Stimulated activated naive CD8-positive, alpha-beta T cell treated with anti-CD3 and anti-CD28 coated beads, Interleukin-15, Interleukin-2, amounts not matched to agents 100 ng/mL and 50 ng/mL, for 24 hours (primary cell): ENCODE data around the gene HMGXB4.
"Not testable (repeated sequence)": the region's sequence is repeated elsewhere in the genome, so short reads cannot be mapped to it uniquely, and the experiment has no call there.

Source experiments
- H3K27ac Mint-ChIP-seq: one replicate; pipeline ENCODE4 v1.8.0; 2021; ENCODE audit warnings: mild to moderate bottlenecking, mixed read lengths
- H3K27me3 Mint-ChIP-seq: one replicate; pipeline ENCODE4 v1.8.0; 2021; ENCODE audit warnings: mixed read lengths
- H3K36me3 Mint-ChIP-seq: one replicate; pipeline ENCODE4 v1.8.0; 2021; ENCODE audit warnings: low read depth, mixed read lengths
- H3K4me1 Mint-ChIP-seq: one replicate; pipeline ENCODE4 v1.8.0; 2021; ENCODE audit warnings: low read depth, mixed read lengths
- H3K4me3 Mint-ChIP-seq: one replicate; pipeline ENCODE4 v1.8.0; 2021; ENCODE audit warnings: mild to moderate bottlenecking, mixed read lengths
- H3K9me3 Mint-ChIP-seq: one replicate; pipeline ENCODE4 v1.8.0; 2021; ENCODE audit warnings: mixed read lengths

The HMGXB4 gene

DNA sequence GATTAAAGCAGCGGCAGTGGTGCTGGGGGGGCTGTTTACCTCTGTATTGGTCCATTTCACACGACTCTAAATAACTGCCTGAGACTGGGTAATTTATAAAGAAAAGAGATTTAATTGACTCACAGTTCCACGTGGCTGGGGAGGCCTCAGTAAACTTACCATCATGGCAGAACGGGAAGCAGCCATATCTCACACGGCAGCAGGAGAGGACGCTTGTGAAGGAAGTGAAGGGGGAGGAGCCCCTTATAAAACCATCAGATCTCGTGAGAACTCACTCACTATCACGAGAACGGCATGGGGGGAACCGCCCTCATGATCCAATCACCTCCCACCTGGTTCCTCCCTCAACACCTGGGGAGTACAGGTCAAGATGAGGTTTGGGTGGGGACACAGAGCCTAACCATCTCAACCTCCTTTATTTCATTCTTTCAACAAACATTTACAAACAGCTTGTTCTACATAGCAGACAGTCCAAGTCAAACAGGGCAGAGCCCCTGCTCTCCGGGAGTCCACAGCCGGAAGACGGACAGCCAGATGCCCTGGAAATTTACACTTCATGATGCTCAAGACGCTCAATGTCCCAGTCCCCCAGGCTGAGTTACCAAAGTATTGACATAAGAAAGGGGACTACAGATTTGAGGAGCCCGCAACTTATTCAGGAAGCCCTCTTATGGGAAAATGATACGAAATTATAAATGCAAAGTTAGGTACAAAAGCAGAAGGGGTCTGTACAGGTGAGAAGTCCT lies 26.3 kb upstream of the HMGXB4 start:
- Mint-ChIP-seq H3K4me3 (peak overlapping the region; percentile 18), H3K27ac (no peak overlapping the region), H3K36me3 (no peaks in the 10 kb centered on the region), H3K9me3 (no peaks in the 10 kb centered on the region), H3K4me1 (no peaks in the 10 kb centered on the region), H3K27me3 (peaks cover 28% of the 10 kb centered on the region)

DNA sequence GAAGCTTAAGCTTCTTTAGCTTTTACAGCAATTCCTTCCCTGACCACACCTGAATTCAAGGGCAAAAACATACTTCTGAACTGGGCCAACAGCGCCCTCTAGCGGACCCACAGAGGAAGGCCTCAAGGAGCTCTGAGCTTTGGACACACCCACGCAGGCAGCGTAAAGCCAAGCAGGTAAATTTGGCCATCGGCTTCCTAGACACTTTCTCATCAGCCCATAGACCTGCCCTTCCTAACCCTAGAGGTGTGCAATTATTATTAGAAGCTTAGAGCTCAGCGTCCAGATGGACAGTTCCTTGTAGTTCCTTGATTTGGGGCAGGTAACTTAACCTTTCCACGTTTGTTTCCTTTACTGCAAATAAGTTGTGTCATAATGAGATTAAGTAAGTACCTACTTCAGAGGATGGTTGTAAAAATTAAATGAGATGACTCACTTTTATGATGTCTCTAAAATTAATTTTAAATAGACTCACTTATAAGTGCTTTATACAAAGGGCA lies 25.7 kb upstream of the HMGXB4 start:
- Mint-ChIP-seq H3K36me3 (no peaks in the 10 kb centered on the region), H3K27me3 (peaks cover 34% of the 10 kb centered on the region), H3K4me1 (no peaks in the 10 kb centered on the region), H3K27ac (no peak overlapping the region), H3K4me3 (no peak overlapping the region), H3K9me3 (no peaks in the 10 kb centered on the region)

DNA sequence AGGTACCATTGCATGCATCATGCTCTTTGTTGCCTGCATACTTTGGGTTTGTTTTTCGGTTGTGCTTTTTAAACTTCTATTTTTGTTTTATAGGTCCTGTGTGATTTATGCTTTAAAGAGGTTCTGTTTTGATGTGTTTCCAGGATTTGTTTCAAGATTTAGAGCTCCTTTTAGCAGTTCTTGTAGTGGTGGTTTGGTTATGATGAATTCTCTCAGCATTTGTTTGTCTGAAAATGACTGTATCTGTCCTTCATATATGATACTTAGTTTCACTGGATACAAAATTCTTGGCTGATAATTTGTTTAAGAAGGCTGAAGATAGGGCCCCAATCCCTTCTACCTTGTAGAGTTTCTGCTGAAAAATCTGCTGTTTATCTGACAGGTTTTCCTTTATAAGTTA lies 18.5 kb upstream of the HMGXB4 start:
- H3K4me1 Mint-ChIP-seq, H3K36me3 Mint-ChIP-seq, H3K27ac Mint-ChIP-seq, H3K4me3 Mint-ChIP-seq: not testable (repeated sequence)
- Mint-ChIP-seq H3K27me3 (peaks cover 66% of the 10 kb centered on the region), H3K9me3 (peaks cover 15% of the 10 kb centered on the region)

DNA sequence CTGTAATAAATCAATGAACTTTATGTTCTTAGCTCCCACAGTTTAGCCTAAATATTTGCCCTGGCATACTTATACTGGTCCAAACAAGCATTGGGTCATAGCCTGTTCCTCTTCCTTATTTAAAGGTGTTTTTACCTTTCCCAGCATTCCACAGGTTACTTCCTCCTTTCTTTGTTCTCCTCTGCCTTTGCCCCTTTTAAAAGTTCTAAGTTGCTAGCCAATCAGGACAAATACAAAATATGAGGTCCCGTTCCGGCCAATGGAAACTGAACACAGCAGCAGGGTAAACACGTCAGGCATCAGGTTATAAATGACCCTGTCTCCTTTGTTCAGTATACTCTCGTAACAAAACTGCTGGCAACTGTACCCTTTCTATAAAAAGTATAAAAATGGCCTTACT lies 12.8 kb upstream of the HMGXB4 start:
- not testable (repeated sequence) for H3K36me3 Mint-ChIP-seq, H3K4me1 Mint-ChIP-seq, H3K27ac Mint-ChIP-seq, H3K4me3 Mint-ChIP-seq, H3K9me3 Mint-ChIP-seq
- H3K27me3 Mint-ChIP-seq, result peaks cover 44% of the 10 kb centered on the region

DNA sequence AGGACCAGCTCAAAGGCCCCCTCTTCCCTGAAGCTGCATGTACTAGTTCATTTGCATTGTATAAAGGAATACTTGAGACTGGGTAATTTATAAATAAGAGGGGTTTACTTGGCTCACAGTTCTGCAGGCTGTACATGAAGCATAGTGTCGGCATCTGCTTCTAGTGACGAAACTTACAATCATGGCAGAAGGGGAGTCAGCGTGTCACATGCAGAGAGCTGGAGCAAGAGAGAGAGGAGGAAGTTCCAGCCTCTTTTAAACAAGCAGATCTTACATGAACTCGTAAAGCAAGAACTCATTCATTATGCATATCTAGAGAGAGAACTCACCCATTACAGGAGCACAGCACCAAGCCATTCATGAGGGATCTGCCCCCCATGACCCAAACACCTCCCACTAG lies 7.1 kb upstream of the HMGXB4 start:
- Mint-ChIP-seq H3K36me3 (no peaks in the 10 kb centered on the region), H3K9me3 (no peaks in the 10 kb centered on the region), H3K27me3 (peaks cover 20% of the 10 kb centered on the region), H3K4me3 (no peak overlapping the region), H3K27ac (no peak overlapping the region), H3K4me1 (no peaks in the 10 kb centered on the region)

DNA sequence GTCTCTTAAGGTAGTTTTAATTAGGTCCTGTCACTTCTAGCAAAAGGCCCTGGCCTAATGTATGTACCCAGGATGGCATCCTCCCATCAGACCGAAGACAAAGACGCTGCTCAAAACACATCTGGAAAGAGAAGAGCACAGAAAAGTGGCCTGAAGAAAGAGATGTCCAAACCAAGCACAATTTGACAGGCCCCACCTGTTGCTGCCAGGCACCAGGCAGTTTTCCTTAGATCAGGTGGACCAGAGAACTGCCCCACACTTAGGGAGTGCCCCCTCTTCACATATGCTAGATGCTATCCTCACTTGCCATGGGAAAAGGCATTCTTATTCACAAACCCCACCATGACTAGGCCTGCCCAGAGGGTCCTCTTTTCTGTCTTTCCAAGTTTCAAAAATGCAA lies 3.3 kb upstream of the HMGXB4 start:
- Mint-ChIP-seq H3K27ac (no peak overlapping the region), H3K4me1 (peaks cover 16% of the 10 kb centered on the region), H3K4me3 (no peak overlapping the region), H3K36me3 (peaks cover 8% of the 10 kb centered on the region), H3K9me3 (no peaks in the 10 kb centered on the region), H3K27me3 (peaks cover 3% of the 10 kb centered on the region)

DNA sequence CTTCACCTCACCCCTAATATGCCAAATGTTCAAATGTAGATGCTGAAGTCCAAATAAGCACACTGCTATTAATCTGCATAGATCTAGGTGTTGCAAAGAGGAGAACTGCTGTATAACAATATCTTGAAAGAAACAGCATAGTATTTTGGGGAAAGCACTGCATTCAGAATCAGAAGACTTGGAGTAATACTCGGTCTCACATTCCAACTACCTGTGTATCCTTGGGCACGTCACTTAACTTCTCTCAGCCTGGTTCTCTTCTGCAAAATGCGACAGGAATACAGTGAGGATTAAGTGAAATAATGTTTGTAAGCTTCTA lies 332 bp upstream of the HMGXB4 start:
- Mint-ChIP-seq H3K27me3 (no peaks in the 10 kb centered on the region), H3K4me1 (peaks cover 26% of the 10 kb centered on the region), H3K4me3 (peak overlapping the region; percentile 83), H3K27ac (peak overlapping the region; percentile 81), H3K36me3 (peaks cover 23% of the 10 kb centered on the region), H3K9me3 (no peaks in the 10 kb centered on the region)

DNA sequence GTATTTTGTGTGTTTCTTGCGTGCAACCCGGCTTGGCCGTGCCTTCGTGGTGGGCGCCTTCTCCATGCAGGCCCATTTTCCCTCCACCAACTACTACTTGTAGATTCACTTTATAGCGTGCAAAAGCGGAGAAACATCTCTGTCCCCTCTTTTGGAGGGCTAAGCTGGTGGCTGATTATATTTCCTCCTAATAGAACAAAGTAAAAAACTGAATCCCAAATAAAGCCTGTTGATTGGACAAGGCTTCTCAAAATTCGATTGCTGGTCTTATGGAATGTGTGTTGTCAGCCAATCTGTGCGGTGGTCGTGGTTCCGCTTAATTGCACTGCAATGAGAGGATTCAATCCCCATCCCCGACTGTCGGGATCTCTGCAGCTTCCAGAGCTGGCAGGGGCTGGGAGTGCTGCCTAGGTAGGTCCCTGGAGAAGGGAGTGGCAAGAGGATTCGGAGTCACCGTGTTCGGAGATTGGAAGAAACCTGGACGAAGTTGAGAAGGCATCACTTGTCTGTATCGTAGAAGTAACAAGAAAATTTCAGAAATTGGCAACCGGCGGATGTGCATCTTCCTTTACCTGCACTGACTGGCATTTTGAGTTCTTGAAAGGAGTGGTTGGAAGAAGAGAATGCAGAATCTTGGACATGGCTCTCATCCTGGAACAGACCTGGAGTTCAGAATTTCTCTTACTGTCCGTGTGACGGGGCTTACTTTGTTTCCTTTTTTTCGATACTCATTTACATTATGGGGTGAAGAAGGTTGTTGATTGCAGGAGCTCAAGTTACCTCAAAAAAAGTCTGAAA lies 1.1 kb downstream of the HMGXB4 start:
- H3K27ac Mint-ChIP-seq, result peak overlapping the region; percentile 93
- H3K9me3 Mint-ChIP-seq, result no peaks in the 10 kb centered on the region
- H3K27me3 Mint-ChIP-seq, result no peaks in the 10 kb centered on the region
- peaks cover 37% of the 10 kb centered on the region for H3K36me3 Mint-ChIP-seq
- peaks cover 26% of the 10 kb centered on the region for H3K4me1 Mint-ChIP-seq
- H3K4me3 Mint-ChIP-seq, result peak overlapping the region; percentile 93

DNA sequence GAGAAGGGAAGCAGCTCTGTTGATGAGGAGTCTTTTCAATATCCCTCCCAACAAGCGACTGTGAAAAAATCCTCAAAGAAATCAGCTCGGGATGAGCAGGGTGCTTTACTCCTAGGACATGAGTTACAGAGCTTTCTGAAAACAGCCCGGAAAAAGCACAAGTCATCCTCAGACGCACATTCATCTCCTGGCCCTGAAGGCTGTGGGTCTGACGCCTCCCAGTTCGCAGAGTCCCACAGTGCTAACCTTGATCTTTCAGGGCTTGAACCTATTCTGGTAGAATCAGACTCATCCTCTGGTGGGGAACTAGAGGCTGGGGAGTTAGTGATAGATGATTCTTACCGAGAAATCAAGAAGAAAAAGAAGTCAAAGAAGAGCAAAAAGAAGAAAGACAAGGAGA lies 7.7 kb downstream of the HMGXB4 start:
- H3K9me3 Mint-ChIP-seq, result no peaks in the 10 kb centered on the region
- peaks cover 80% of the 10 kb centered on the region for H3K36me3 Mint-ChIP-seq
- no peak overlapping the region for H3K27ac Mint-ChIP-seq
- H3K27me3 Mint-ChIP-seq, result no peaks in the 10 kb centered on the region
- no peak overlapping the region for H3K4me3 Mint-ChIP-seq
- peaks cover 7% of the 10 kb centered on the region for H3K4me1 Mint-ChIP-seq

DNA sequence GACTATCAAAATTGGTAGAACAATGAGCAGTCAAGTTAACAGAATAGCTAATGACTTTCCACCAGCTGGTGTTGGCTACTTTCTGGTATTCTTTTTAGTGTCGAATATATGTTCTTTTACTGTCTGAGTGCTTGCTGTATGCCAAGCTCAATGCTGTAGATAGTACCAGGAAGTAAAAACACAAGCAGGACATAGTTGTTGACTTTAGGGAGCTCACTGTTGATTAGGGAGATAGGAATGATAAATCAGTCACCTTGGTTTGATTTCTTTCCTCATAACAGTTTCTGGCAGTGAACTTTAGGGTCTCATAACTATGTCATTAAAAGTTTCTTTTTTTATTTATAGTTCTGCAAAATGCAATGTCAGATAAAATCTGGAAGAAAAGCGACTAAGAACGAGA lies 9.0 kb downstream of the HMGXB4 start:
- Mint-ChIP-seq H3K27me3 (no peaks in the 10 kb centered on the region), H3K36me3 (peaks cover 80% of the 10 kb centered on the region), H3K9me3 (no peaks in the 10 kb centered on the region), H3K4me3 (no peak overlapping the region), H3K4me1 (peaks cover 6% of the 10 kb centered on the region), H3K27ac (no peak overlapping the region)

DNA sequence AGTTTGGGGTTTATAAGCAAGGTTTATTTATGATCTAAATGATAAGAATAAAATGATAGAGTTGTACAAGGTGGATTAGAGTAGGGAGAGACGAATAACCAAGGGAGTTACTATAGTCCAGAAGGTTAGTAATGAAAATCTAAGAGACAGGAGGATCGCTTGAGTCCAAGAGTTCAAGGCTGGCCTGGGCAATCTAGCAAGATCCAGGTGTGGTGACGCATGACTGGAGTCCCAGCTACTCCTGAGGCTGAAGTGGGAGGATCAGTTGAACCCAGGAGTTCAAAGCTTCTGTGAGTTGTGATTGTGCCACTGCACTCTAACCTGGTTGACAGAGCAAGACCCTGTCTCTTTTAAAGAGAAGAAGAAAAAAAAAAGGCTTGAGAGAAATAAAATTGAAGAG lies 12.3 kb downstream of the HMGXB4 start:
- H3K4me1 Mint-ChIP-seq, result peaks cover 28% of the 10 kb centered on the region
- no peak overlapping the region for H3K4me3 Mint-ChIP-seq
- peaks cover 76% of the 10 kb centered on the region for H3K36me3 Mint-ChIP-seq
- H3K9me3 Mint-ChIP-seq, result no peaks in the 10 kb centered on the region
- H3K27me3 Mint-ChIP-seq, result no peaks in the 10 kb centered on the region
- H3K27ac Mint-ChIP-seq, result no peak overlapping the region

DNA sequence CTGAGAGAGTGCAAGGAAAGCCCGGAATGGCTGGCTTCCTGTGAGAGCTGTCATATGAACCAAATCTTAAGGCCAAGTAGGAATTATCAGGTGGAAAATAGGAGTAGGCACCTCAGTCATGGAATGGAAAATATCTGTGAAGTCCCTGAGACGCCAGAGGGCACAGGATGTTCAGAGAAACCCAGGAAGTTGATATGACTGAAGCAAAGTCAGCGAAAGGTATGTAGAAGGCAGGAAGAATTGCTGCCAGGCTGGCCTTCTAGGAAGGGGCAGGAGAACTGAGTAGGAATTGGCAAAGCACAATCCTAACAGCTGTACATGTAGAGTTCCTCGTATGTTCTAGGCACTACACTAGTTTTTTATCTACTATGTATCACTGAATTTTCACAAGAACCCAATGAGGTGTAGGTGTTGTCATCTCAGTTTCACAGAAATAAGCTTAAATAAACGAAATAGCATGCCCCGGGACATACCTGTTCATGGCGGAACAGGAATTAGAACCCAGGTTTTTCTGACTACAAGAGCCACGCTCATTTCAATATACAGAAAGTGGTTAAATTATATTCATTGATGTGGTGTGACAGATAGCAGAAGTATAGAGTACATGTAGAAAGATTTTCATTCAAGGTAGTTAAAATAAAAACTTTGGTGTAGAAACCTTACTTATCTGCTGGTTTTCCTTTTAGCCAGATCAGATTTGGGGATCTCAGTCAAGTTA lies 17.0 kb downstream of the HMGXB4 start:
- Mint-ChIP-seq H3K36me3 (peaks cover 66% of the 10 kb centered on the region), H3K4me3 (no peak overlapping the region), H3K9me3 (no peaks in the 10 kb centered on the region), H3K4me1 (peaks cover 37% of the 10 kb centered on the region), H3K27me3 (no peaks in the 10 kb centered on the region), H3K27ac (peak overlapping the region; percentile 23)

DNA sequence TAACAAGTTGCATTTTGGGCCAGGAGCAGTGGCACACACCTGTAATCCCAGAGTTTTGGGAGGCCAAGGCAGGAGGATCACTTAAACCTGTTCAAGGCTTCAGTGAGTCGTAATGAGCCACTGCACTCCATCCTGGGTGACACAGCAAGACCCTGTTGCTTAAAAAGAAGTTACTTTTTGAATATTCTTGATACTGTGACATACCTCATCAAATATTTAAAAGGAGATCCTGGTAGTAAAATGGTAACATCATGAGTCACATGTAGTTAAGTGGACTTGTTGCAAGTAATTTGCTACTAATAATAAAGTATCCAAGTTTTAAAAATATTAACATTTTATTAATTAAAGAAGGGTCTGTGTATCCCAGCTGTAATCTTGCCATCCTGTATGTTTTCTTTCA lies 18.3 kb downstream of the HMGXB4 start:
- Mint-ChIP-seq H3K27me3 (no peaks in the 10 kb centered on the region), H3K9me3 (no peaks in the 10 kb centered on the region), H3K4me1 (peaks cover 40% of the 10 kb centered on the region), H3K27ac (no peak overlapping the region), H3K4me3 (no peak overlapping the region), H3K36me3 (peaks cover 71% of the 10 kb centered on the region)

DNA sequence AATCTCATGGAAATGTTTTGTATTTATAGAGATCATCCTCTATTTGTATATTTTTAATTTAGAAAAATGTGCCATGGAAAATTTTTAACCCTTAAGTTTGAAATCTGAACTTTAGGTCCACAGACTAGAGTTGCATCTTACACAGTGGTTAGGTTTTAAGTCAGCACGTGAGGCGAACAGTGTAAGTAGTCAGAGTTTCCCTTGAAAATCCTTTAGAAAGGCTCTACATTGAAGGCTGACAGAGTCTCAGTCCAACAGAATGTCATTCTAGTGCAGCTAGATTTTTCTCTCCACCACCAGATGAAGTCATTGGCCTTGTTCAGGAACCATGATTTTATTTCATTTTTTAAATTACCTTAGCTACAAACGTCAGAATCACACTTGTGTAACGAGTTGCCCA lies 18.7 kb downstream of the HMGXB4 start:
- peaks cover 74% of the 10 kb centered on the region for H3K36me3 Mint-ChIP-seq
- H3K4me3 Mint-ChIP-seq, result no peak overlapping the region
- H3K27me3 Mint-ChIP-seq, result no peaks in the 10 kb centered on the region
- H3K9me3 Mint-ChIP-seq, result no peaks in the 10 kb centered on the region
- H3K27ac Mint-ChIP-seq, result no peak overlapping the region
- peaks cover 41% of the 10 kb centered on the region for H3K4me1 Mint-ChIP-seq

DNA sequence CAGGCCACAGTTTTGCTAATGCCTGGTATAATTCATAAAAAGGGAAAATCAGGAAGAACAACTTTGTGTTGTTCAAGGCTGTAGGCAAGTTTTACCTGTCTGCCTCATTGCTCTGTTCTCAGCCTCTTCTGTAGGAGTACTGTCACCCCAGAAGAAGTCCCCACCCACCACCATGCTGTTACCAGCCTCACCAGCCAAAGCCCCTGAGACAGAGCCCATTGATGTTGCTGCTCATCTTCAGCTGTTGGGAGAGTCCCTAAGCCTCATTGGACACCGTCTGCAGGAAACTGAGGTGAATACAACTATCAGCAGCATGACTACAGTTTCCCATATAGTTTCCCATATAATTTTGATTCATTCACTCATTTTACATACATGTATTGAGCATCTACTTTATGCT lies 30.8 kb downstream of the HMGXB4 start:
- Mint-ChIP-seq H3K9me3 (no peaks in the 10 kb centered on the region), H3K4me3 (no peak overlapping the region)

More for the DNA sequence above, 30.8 kb downstream of the HMGXB4 start:
- peaks cover 77% of the 10 kb centered on the region for H3K36me3 Mint-ChIP-seq
- peaks cover 4% of the 10 kb centered on the region for H3K4me1 Mint-ChIP-seq
- peak overlapping the region; percentile 31 for H3K27ac Mint-ChIP-seq
- H3K27me3 Mint-ChIP-seq, result no peaks in the 10 kb centered on the region
